Superior temporal gyrus (tissue), 1 donor: ENCODE data around the gene HIVEP1.
A peak's percentile ranks its signal among the peaks of the same experiment; 100 is the strongest.

Source experiments
- DNase-seq: peaks from one replicate; pipeline ENCODE4 v3.0.0-alpha.2; 2016; ENCODE audit errors: extremely low spot score

The HIVEP1 gene

GRCh38 chr6:12017876-12018401 lies 5.8 kb downstream of the HIVEP1 start:
- DNase-seq = no peak

- DNase-seq = no peak
Measured at GRCh38 chr6:12020187-12020791, 8.2 kb downstream of the HIVEP1 start.

- DNase-seq = no peak
Measured at GRCh38 chr6:12022481-12022880, 10.4 kb downstream of the HIVEP1 start.

GRCh38 chr6:12022953-12023388 lies 10.9 kb downstream of the HIVEP1 start:
- DNase-seq = no peak

DNA sequence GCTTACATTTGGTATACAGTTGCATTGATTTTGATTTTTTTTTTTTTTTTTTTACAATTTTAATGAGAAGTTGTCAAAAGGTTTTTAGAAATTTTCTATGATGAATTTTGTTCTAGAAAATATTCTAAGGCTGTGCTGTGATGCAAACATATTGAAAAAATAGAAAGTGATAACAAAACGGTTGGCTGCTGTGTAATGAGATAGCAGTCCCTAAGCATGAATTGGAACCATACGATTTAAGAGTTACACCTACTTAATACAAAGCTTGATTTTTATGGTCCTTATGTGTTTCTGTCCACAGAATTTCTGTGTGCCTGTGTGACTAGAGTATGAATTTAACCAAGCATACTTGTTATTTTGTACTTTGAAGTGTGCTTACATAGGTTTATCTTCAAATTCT lies 12.1 kb downstream of the HIVEP1 start:
- no peak for DNase-seq

DNA sequence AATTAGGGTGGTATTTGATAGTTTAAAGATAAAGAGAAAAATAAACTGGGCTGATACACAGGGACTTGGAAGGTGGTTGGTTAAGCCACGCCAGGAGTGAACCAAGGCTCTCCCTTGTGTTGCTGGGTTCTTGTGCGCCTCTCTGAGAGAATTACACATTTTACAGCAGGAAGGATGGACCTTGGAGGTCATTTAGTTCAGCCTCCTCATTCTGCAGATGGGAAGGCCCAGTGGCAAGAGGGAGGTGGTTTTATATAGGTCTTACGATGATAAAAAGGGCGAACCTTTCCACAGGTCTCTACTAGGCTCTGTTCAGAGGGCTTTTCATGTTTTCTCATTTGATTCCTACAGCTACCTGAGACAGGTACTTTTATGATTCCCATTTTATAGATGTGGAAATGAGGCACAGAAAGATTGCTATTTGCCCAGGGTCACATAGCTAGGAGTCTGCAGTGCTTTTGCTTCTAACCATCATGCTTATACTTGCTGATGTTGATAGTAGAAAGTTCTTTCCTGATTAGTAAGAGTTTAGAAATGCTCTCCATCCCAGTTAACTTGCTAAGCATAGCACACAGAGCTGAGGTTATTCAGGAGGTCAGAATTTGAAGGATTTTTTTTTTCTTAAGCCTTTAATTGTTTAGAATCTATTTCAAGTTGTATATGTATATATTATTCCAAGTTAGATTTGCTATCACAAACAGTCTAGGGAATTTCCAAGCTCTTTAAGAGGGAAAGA lies 12.8 kb downstream of the HIVEP1 start:
- DNase-seq = no peak

DNA sequence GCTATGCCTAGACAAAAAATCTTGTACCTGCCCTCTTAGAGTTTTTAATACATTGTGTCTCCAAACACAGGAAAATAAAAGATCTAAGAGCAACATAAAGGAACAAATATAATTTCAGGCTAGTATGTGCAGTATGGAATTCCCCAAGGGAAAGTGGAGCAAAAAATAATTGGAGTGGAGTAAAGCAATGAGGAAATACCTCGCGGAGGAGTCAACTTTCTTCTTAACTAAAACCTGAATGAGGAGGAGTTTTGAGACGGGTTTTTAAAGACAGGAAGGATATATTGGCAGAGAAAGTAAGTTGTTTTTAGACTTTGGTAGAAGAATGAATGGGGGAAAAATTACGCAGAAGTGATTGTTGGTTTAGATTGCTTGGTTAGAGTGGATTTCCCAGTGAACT lies 14.0 kb downstream of the HIVEP1 start:
- DNase-seq = no peak

DNA sequence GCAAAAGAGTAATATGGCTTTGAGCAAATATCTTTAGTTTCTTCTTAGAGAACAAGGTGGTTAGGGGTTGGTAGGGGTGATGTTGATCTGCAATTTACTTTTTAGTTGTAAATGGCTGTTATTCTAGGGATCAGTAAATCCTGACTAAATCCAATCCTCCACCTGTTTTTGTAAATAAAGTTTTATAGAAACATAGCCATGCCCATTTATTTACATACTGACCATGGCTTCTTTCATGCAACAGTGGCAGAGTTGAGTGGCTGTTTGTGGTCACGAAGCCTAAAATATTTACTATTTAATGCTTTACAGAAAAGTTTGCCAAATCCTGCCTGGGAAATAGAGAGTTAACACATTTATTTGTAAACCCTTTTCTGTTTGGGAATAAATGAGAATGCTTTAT lies 14.7 kb downstream of the HIVEP1 start:
- DNase-seq = no peak

DNA sequence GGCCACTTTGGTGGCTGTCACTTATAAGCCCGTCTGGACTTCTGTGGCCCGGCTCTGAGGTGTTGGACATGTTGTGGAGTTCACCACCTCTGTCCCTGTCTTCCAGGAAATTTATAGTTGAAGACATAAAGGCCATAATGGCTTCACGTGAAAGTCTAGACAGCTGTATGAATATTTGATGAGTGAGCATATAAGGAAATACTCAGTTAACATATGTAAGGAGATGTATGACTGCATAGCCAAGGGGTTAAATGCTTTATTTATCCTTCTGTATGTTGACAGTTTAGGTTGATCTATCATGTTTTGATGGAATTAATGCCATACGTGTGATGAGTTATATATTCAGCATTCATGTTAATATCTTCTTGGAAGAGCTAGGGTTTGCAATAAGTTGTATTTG lies 16.1 kb downstream of the HIVEP1 start:
- no peak for DNase-seq

GRCh38 chr6:12029979-12030737 lies 18.0 kb downstream of the HIVEP1 start:
- DNase-seq = no peak

DNA sequence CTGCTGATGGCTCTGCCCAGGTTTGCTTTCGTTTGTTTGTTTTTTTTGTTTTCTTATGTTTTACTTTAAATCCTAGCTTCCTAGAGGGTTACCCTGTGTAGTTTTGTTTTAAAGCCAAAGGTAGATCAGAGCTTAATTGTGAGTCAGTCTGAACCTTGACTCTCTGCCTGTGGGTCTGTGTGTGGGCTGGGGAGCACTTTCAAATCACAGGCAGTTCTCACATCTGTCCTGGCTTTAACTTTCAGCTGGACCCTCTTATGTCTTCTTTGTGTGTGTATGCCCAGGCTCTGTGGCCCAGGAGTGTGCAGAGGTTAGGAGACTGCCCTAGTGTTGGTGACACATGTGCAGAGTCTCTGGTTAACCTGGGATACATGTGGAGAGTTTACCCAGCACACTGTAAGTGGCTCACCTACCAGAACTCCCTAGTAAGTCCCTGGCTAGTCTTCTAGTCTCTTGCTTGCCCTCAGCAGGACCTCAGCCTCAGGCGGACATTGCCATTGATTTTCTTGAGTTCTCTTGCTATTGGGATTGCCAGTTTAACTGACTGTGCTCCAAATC lies 19.0 kb downstream of the HIVEP1 start:
- no peak for DNase-seq

DNA sequence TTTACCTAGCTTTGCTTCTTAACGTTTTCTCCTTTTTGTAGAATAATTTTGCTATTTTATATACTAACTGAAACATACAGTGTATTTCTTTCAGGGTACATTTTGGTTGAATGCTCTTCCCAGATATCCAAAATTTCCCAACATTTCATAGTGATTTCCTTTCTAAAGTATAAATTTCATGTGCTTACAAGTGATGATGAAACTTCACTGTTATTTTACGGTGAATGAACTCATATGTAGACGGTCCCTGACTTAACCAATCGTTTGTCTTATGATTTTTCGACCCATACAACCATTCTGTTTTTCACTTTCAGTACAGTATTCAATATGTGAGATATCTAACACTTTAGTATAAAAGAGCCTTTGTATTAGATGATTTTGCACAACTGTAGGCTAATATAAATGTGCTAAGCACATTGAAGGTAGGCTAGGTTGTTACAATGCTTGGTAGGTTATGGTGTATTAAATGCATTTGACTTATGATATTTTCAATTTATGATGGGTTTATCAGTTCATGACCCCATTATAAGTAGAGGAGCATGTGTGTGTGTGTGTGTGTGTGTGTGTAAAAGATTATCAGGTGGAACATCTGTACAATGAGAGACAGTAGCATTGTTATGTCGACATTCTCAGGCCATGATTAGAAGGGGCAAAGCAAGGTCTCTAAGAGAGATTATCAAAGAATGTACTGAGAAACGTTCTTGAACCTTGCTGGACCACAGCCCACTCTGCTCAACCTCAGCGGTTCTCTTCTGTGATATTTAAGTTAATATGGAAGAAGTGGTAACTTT lies 20.9 kb downstream of the HIVEP1 start:
- DNase-seq = no peak

DNA sequence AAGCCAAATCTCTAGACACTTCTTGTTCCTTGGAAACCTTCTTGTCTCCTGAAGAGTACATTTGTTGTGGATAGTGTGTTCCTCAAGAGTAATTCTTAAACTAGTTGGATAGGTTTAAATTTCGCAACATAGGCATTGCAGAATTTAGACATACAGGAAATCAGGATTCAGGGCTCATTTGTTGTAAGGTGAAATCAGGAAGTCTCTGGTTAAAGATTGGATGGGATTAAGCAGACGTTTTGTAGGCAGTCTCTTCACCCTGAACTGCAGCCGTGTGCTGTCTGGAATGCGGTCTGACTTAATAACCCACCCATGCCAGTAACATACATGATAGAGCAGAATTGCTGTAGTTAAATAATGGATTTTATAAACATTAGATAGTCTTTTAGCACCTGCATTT lies 21.7 kb downstream of the HIVEP1 start:
- no peak for DNase-seq

GRCh38 chr6:12034349-12034748 lies 22.2 kb downstream of the HIVEP1 start:
- no peak for DNase-seq

DNA sequence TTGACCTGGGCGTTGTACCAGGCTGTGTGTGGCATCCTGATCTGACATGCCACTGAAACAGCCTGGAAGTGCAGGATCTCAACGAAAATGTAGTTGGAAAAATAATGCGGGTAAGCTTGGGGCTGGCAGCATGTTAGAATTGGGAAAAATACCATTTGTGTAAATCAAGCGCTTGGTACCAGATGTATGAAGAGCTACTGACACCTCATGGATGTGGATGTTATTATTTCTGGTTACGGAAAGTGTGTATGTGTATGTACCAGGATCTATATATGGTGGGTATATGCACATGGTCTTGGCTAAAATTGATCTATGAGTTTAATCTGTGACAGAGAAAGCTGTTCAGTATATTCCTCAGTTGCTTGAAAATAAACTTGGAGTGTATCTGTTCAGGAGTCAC lies 22.7 kb downstream of the HIVEP1 start:
- peak; percentile 59 for DNase-seq

DNA sequence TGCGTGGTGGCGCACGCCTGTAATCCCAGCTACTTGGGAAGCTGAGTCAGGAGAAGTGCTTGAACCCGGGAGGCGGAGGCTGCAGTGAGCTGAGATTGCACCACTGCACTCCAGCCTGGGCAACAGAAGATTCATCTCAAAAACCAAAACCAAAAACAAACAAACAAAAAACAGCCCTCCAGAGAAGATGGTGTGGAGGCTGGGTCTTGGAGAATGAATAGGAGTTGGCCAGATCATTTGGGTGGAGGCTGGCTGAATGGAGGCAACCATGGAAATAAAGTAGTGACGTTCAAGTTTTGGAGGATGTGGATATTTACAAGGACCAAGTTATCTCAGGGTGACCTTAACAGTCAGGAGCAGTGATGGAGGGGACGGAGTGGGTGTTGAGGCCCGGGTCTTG lies 24.7 kb downstream of the HIVEP1 start:
- no peak for DNase-seq

GRCh38 chr6:12037798-12038197 lies 25.7 kb downstream of the HIVEP1 start:
- DNase-seq = no peak

GRCh38 chr6:12039540-12040459 lies 27.7 kb downstream of the HIVEP1 start:
- DNase-seq = no peak

DNA sequence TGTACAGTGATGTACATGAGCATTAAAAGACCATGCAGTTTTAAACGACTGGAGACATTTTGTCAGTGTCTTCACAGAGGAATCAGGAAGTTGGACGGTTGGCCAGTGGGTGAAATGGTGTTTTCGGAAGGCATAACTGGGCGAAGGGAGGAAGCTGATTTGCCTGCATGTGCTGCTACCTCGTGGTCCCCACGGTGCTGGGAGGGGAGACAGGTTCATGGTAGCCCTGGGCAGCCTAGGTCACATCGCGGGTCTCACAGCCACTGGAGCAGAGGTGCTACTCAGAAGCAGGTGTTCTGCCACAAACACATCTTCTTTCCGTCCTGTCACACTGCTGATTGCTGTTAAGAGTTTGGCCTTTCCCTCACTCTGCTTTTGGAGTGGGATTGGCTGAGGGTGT lies 35.2 kb downstream of the HIVEP1 start:
- no peak for DNase-seq

GRCh38 chr6:12047792-12048432 lies 35.8 kb downstream of the HIVEP1 start:
- DNase-seq = no peak
